GM18909 (cell line): ENCODE results near the gene SMARCC1.

Source experiments
- ATAC-seq: cut with Tn5 transposase; IDR thresholded peaks from one replicate; pipeline ENCODE4 v1.9.1; 2021; ENCODE audit warnings: mild to moderate bottlenecking; ENCODE audit not compliant: unreplicated experiment, poor library complexity

The SMARCC1 gene

GRCh38 chr3:47568901-47569300 lies 212.8 kb downstream of the SMARCC1 start:
- ATAC-seq = no peak

GRCh38 chr3:47567149-47567548 lies 214.5 kb downstream of the SMARCC1 start:
- ATAC-seq = no peak

- no peak for ATAC-seq
These were observed 215.0 kb downstream of the SMARCC1 start for GRCh38 chr3:47566667-47567066.

GRCh38 chr3:47565734-47566550 lies 215.8 kb downstream of the SMARCC1 start:
- ATAC-seq = no peak

GRCh38 chr3:47556351-47556750 lies 225.3 kb downstream of the SMARCC1 start:
- ATAC-seq = no peak

GRCh38 chr3:47554335-47554734 lies 227.4 kb downstream of the SMARCC1 start:
- ATAC-seq = no peak

GRCh38 chr3:47553407-47553806 lies 228.3 kb downstream of the SMARCC1 start:
- ATAC-seq = no peak

- no peak for ATAC-seq
These were observed 239.1 kb downstream of the SMARCC1 start for GRCh38 chr3:47542471-47543173.

- no peak for ATAC-seq
These were observed 240.0 kb downstream of the SMARCC1 start for GRCh38 chr3:47541583-47542108.

- no peak for ATAC-seq
These were observed 241.4 kb downstream of the SMARCC1 start for GRCh38 chr3:47540281-47540680.

- ATAC-seq = no peak
These were observed 244.7 kb downstream of the SMARCC1 start for GRCh38 chr3:47536967-47537366.

- no peak for ATAC-seq
These were observed 245.3 kb downstream of the SMARCC1 start for GRCh38 chr3:47536221-47536891.
